Measurements from ENCODE around the gene ZNF507. TPM values are rescaled to one million over a fixed set of nuclear protein-coding genes. Genes with fewer than 3 reads are reported as not detected.

The ZNF507 gene
- total RNA-seq, 3 donors from 2014 or later: 18.4 to 29.5 (median 21.6) TPM

DNA sequence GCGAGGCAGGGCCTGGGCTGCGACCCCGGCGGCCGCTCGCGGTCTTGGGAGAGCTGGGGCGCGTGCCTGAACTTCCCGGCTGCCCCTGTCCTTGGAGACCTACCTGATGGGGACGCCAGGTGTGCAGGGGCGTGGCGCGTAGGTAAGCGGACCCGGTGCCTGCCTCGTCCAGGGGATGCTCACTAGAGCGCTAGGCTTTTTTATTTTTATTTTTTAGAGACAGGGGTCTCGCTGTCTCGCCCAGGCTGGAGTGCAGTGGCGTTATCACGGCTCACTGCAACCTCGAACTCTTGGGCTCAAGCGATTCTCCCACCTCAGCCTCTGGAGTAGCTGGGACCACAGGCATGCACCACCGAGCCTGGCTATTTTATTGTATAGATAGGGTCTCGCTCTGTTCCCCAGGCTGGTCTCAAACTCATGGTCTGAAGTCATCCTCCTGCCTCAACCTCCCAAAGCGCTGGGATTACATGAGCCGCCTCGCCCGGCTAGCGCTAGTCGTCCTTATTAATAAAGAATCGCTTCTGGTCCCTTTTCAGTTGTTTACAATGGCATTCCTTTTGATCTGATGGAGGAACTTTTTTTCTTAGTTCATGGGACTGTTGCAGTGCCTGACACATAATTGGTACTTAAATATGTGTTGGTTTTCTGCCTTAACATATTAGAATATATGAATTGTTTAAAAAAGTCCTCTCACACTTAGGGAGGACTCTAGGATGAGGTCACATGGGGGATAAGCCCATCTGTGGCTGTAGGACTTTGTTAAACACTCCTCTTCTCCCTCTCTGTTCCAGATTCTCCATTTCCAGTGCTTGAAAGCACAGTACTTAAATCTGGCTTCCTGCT lies 61.0 kb downstream of the ZNF507 start:
- DNase-seq (peak in 2 of 3 donors; percentile 31 to 89), ATAC-seq (no peak)
- H3K4me1 ChIP-seq (ENCODE audit: low read depth): peaks cover 13% of the 10 kb centered on the region
- H3K4me3 ChIP-seq: peak overlapping the region; percentile 90
- no peak for TF ChIP-seq CTCF (IDR thresholded peaks at IDR 0.05)
- no peaks in the 10 kb centered on the region for H3K36me3 ChIP-seq (ENCODE audit: low read depth)
- intact Hi-C loops (cut with DNase I, micrococcal nuclease): loop anchor here in 1 of 2 donors (10.0 kb wide), 1 partner anchor 52 kb away; no protein-coding TSS in a partner anchor
- H3K9me3 ChIP-seq: no peaks in the 10 kb centered on the region

GRCh38 chr19:32407004-32407992 lies 61.9 kb downstream of the ZNF507 start:
- Histone ChIP-seq H3K36me3 (ENCODE audit: low read depth) (no peaks in the 10 kb centered on the region), H3K4me1 (ENCODE audit: low read depth) (peaks cover 13% of the 10 kb centered on the region), H3K4me3 (no peak overlapping the region), H3K9me3 (no peaks in the 10 kb centered on the region)
- no peak for ATAC-seq
- no peak for TF ChIP-seq CTCF (IDR thresholded peaks at IDR 0.05)
- intact Hi-C loops (cut with DNase I, micrococcal nuclease): loop anchor here in 1 of 2 donors (10.0 kb wide), 1 partner anchor 52 kb away; no protein-coding TSS in a partner anchor
- DNase-seq: peak in 1 of 3 donors; percentile 57

DNA sequence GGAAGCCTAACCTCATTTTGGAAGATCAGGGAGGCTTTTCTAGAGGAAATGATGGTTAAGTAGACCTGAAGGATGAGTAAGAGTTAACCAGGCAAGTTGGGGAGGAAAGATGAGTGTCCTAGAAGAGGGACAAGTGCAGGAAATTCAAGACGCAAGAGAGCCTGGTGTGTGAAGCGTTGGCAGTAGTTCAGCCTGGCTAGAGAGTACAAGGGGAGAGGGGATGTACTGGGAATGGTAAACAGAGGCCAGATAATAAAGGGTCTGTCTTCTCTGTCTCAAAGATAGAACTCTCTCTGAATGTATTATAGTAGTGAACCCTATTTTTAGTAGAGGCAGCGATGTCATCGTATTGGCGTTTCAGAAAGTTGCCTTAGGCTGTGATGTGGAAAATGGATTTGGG lies 69.8 kb downstream of the ZNF507 start:
- Histone ChIP-seq H3K4me1 (ENCODE audit: low read depth) (no peaks in the 10 kb centered on the region), H3K9me3 (no peaks in the 10 kb centered on the region), H3K4me3 (no peak overlapping the region), H3K36me3 (ENCODE audit: low read depth) (no peaks in the 10 kb centered on the region)
- ATAC-seq (no peak), DNase-seq (no peak)
- intact Hi-C loops (cut with DNase I, micrococcal nuclease): no loop called here
- TF ChIP-seq CTCF (IDR thresholded peaks at IDR 0.05): no peak

GRCh38 chr19:32415669-32416068 lies 70.3 kb downstream of the ZNF507 start:
- H3K4me3 ChIP-seq: no peak overlapping the region
- no peak for ATAC-seq
- intact Hi-C loops (cut with DNase I, micrococcal nuclease): no loop called here

More at GRCh38 chr19:32415669-32416068, 70.3 kb downstream of the ZNF507 start:
- Histone ChIP-seq H3K4me1 (ENCODE audit: low read depth) (no peaks in the 10 kb centered on the region), H3K9me3 (no peaks in the 10 kb centered on the region), H3K36me3 (ENCODE audit: low read depth) (no peaks in the 10 kb centered on the region)
- DNase-seq: no peak
- no peak for TF ChIP-seq CTCF (IDR thresholded peaks at IDR 0.05)

Data from mucosa of descending colon (tissue), 3 donors.